ENCODE data around the gene BCAP29. TPM values are rescaled to one million over a fixed set of nuclear protein-coding genes. Genes with fewer than 3 reads are reported as not detected.
A peak's percentile ranks its signal among the peaks of the same experiment; 100 is the strongest.

The BCAP29 gene
- total RNA-seq, 1 donor from 2014 or later: 92.1 TPM

GRCh38 chr7:107661081-107661864 lies 81.2 kb downstream of the BCAP29 start:
- Histone ChIP-seq H3K27ac (no peak overlapping the region), H3K36me3 (no peaks in the 10 kb centered on the region), H3K4me1 (peaks cover 21% of the 10 kb centered on the region), H3K9me3 (no peaks in the 10 kb centered on the region), H3K4me3 (peak overlapping the region; percentile 45 to 56), H3K27me3 (no peaks in the 10 kb centered on the region)
- DNase-seq (ENCODE audit: extremely low spot score in 2 of 2): no peak
- intact Hi-C loops (cut with DNase I): no loop called here
- TF ChIP-seq POLR2A (IDR thresholded peaks at IDR 0.05) (no peak), POLR2AphosphoS5 (IDR thresholded peaks at IDR 0.05; ENCODE audit: insufficient read depth in 1 of 2, low read depth in 1 of 2) (peak in 1 of 2 donors; percentile 38), CTCF (IDR thresholded peaks at IDR 0.05) (no peak)

GRCh38 chr7:107661865-107662379 lies 81.9 kb downstream of the BCAP29 start:
- intact Hi-C loops (cut with DNase I): no loop called here
- peaks cover 21% of the 10 kb centered on the region for H3K4me1 ChIP-seq
- no peaks in the 10 kb centered on the region for H3K9me3 ChIP-seq
- no peaks in the 10 kb centered on the region for H3K36me3 ChIP-seq
- no peak for DNase-seq (ENCODE audit: extremely low spot score in 2 of 2)
- no peaks in the 10 kb centered on the region for H3K27me3 ChIP-seq
- no peak overlapping the region for H3K27ac ChIP-seq
- TF ChIP-seq CTCF (IDR thresholded peaks at IDR 0.05): no peak
- no peak for TF ChIP-seq POLR2AphosphoS5 (IDR thresholded peaks at IDR 0.05; ENCODE audit: insufficient read depth in 1 of 2, low read depth in 1 of 2)
- H3K4me3 ChIP-seq: peak overlapping the region; percentile 45 to 56

GRCh38 chr7:107663196-107663595 lies 83.2 kb downstream of the BCAP29 start:
- H3K36me3 ChIP-seq: no peaks in the 10 kb centered on the region
- H3K4me1 ChIP-seq: peaks cover 21% of the 10 kb centered on the region
- no peak for TF ChIP-seq POLR2A (IDR thresholded peaks at IDR 0.05)
- no peak for TF ChIP-seq CTCF (IDR thresholded peaks at IDR 0.05)
- no peak for TF ChIP-seq POLR2AphosphoS5 (IDR thresholded peaks at IDR 0.05; ENCODE audit: insufficient read depth in 1 of 2, low read depth in 1 of 2)
- intact Hi-C loops (cut with DNase I): no loop called here
- H3K4me3 ChIP-seq: no peak overlapping the region
- no peak for DNase-seq (ENCODE audit: extremely low spot score in 2 of 2)
- H3K27me3 ChIP-seq: no peaks in the 10 kb centered on the region
- H3K27ac ChIP-seq: no peak overlapping the region
- H3K9me3 ChIP-seq: no peaks in the 10 kb centered on the region

GRCh38 chr7:107666790-107667189 lies 86.7 kb downstream of the BCAP29 start:
- TF ChIP-seq CTCF (IDR thresholded peaks at IDR 0.05) (no peak), POLR2AphosphoS5 (IDR thresholded peaks at IDR 0.05; ENCODE audit: insufficient read depth in 1 of 2, low read depth in 1 of 2) (no peak), POLR2A (IDR thresholded peaks at IDR 0.05) (no peak)
- peaks cover 5% of the 10 kb centered on the region for H3K4me1 ChIP-seq
- intact Hi-C loops (cut with DNase I): no loop called here
- no peaks in the 10 kb centered on the region for H3K9me3 ChIP-seq
- no peaks in the 10 kb centered on the region for H3K36me3 ChIP-seq
- no peak overlapping the region for H3K4me3 ChIP-seq
- H3K27me3 ChIP-seq: no peaks in the 10 kb centered on the region
- DNase-seq (ENCODE audit: extremely low spot score in 2 of 2): no peak
- H3K27ac ChIP-seq: no peak overlapping the region

- TF ChIP-seq POLR2AphosphoS5 (IDR thresholded peaks at IDR 0.05; ENCODE audit: insufficient read depth in 1 of 2, low read depth in 1 of 2) (no peak), POLR2A (IDR thresholded peaks at IDR 0.05) (no peak), CTCF (IDR thresholded peaks at IDR 0.05) (no peak)
- no peak overlapping the region for H3K4me3 ChIP-seq
- intact Hi-C loops (cut with DNase I): no loop called here
- no peak overlapping the region for H3K27ac ChIP-seq
- no peak for DNase-seq (ENCODE audit: extremely low spot score in 2 of 2)
- no peaks in the 10 kb centered on the region for H3K27me3 ChIP-seq
- H3K4me1 ChIP-seq: no peaks in the 10 kb centered on the region
- H3K9me3 ChIP-seq: no peaks in the 10 kb centered on the region
- H3K36me3 ChIP-seq: no peaks in the 10 kb centered on the region
Observed at GRCh38 chr7:107667341-107667740, 87.3 kb downstream of the BCAP29 start.
